HG03342 (cell line): ENCODE data around the gene ANKFY1.
"Not testable (repeated sequence)": the region's sequence is repeated elsewhere in the genome, so short reads cannot be mapped to it uniquely, and the experiment has no call there.

Experiments
- ATAC-seq: cut with Tn5 transposase; IDR thresholded peaks from one replicate; pipeline ENCODE4 v1.9.1; 2021; ENCODE audit warnings: mild to moderate bottlenecking, moderate library complexity; ENCODE audit not compliant: unreplicated experiment

Gene ANKFY1

GRCh38 chr17:4262703-4263102, 1.1 kb downstream of the ANKFY1 start:
- no peak for ATAC-seq

GRCh38 chr17:4261452-4261851, 2.3 kb downstream of the ANKFY1 start:
- ATAC-seq: no peak

- ATAC-seq: no peak
These were observed 4.9 kb downstream of the ANKFY1 start for GRCh38 chr17:4258867-4259266.

- ATAC-seq: no peak
These were observed 6.8 kb downstream of the ANKFY1 start for GRCh38 chr17:4256952-4257351.

- ATAC-seq: not testable (repeated sequence)
These were observed 8.5 kb downstream of the ANKFY1 start for GRCh38 chr17:4255271-4255670.

GRCh38 chr17:4250887-4251286, 12.9 kb downstream of the ANKFY1 start:
- no peak for ATAC-seq

- ATAC-seq: no peak
These were observed 14.2 kb downstream of the ANKFY1 start for GRCh38 chr17:4249452-4250029.

- no peak for ATAC-seq
These were observed 15.1 kb downstream of the ANKFY1 start for GRCh38 chr17:4248504-4249277.

- ATAC-seq: no peak
These were observed 15.8 kb downstream of the ANKFY1 start for GRCh38 chr17:4247971-4248388.

GRCh38 chr17:4247361-4247970, 16.3 kb downstream of the ANKFY1 start:
- ATAC-seq: no peak

- no peak for ATAC-seq
These were observed 17.1 kb downstream of the ANKFY1 start for GRCh38 chr17:4246674-4247073.

GRCh38 chr17:4241535-4241934, 22.2 kb downstream of the ANKFY1 start:
- no peak for ATAC-seq

- ATAC-seq: no peak
These were observed 27.3 kb downstream of the ANKFY1 start for GRCh38 chr17:4236456-4236855.

- ATAC-seq: no peak
These were observed 28.2 kb downstream of the ANKFY1 start for GRCh38 chr17:4235372-4236279.

- ATAC-seq: no peak
These were observed 29.4 kb downstream of the ANKFY1 start for GRCh38 chr17:4234401-4234800.

GRCh38 chr17:4233668-4234258, 30.0 kb downstream of the ANKFY1 start:
- ATAC-seq: no peak

GRCh38 chr17:4232168-4232813, 31.5 kb downstream of the ANKFY1 start:
- no peak for ATAC-seq

GRCh38 chr17:4229627-4230541, 33.9 kb downstream of the ANKFY1 start:
- ATAC-seq: no peak
